Measurements from ENCODE around the gene TRAPPC3. TPM values are rescaled to one million over a fixed set of nuclear protein-coding genes. Genes with fewer than 3 reads are reported as not detected.
"Not testable (repeated sequence)": the region's sequence is repeated elsewhere in the genome, so short reads cannot be mapped to it uniquely, and the experiment has no call there.

The TRAPPC3 gene
- polyA plus RNA-seq, 1 donor (not counting 4 experiments of a cell fraction or from before 2014, with no cell fraction given): 173 TPM

DNA sequence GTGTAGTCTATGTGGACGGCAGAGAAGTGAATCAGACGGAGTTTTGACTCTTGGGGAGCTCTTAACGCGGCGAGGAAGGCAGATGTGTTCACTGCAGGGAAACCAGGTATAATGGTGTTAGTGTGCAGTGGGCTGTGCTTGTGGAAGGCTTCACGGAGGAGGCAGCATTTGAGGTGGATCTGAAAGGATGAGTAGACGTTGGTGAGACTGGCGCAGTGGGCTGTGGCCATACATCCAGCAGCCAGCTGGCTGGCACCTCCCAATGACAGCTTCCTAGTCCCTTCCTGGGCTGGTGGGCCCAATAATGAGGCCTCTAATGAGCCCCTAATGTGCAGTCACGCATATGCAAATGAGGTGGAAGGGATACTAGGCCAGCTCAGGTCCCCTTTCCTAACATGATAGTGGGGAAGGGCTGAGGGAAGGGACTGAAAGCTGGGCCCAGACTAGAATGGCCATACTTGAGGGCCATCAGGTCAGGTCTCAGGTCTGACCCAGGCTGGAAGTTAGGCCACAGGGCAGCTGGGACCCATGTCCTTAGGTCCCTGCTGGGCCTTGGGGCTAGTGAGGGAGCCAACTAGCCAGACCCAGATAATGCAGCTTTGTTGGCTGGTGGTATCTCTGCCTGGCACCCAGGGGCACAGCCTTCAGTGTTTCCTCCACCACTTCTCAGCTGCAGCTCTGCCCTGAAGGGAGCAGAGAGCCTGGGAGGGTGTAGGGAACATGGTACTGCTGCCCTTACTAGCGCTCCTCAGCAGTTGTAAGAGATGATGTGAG, 10.5 kb upstream of the TRAPPC3 start:
- Histone ChIP-seq H4K20me1 (ENCODE audit: control insufficient read depth, extremely low read depth, insufficient read depth, low read length) (peaks cover 8% of the 10 kb centered on the region), H3K9ac (ENCODE audit: control insufficient read depth, extremely low read depth, insufficient read depth, low read length) (peak overlapping the region; percentile 88), H2AFZ (ENCODE audit: control insufficient read depth, low read length) (no peak overlapping the region), H3K36me3 (ENCODE audit: control insufficient read depth in 2 of 2, extremely low read depth in 1 of 2, insufficient read depth in 2 of 2, low read length in 2 of 2) (peaks cover 6 to 49% of the 10 kb centered on the region in 2 experiments), H3K4me3 (ENCODE audit: control insufficient read depth in 2 of 3, extremely low read depth in 1 of 3, insufficient read depth in 2 of 3, low read depth in 1 of 3, low read length in 3 of 3) (peak overlapping the region; percentile 9 to 59 (median 56)), H3K4me1 (ENCODE audit: control insufficient read depth, extremely low read depth, insufficient read depth, low read length) (peaks cover 73% of the 10 kb centered on the region), H3K79me2 (ENCODE audit: control insufficient read depth, insufficient read depth, low read length) (peaks cover 92% of the 10 kb centered on the region), H3K9me3 (ENCODE audit: control insufficient read depth, low read depth, low read length) (no peaks in the 10 kb centered on the region), H3K27me3 (ENCODE audit: control insufficient read depth, extremely low read depth, insufficient read depth, low read length) (no peaks in the 10 kb centered on the region), H3K9me1 (ENCODE audit: control insufficient read depth, extremely low read depth, insufficient read depth, low read length) (no peaks in the 10 kb centered on the region), H3K4me2 (ENCODE audit: control insufficient read depth, extremely low read depth, insufficient read depth, low read depth, low read length) (peak overlapping the region; percentile 95), H3K27ac (ENCODE audit: control insufficient read depth, insufficient read depth, low read length) (peak overlapping the region; percentile 98)
- FAIRE-seq: peak; percentile 44
- DNase-seq (ENCODE audit: low read depth, low spot score): no peak
- TF ChIP-seq CTCF (optimal IDR thresholded peaks at IDR 0.05 in 1 of 3, IDR thresholded peaks at IDR 0.05 in 1 of 3, conservative IDR thresholded peaks at IDR 0.05 in 1 of 3; ENCODE audit: extremely low read depth in 1 of 3, insufficient read depth in 2 of 3, low read length in 3 of 3) (no peak), EZH2 (IDR thresholded peaks at IDR 0.05; ENCODE audit: low read length) (no peak)
- dilution Hi-C loops (cut with MboI; ENCODE audit: extremely low pct_ligation_motif_present, low sequenced_read_pairs): no loop called here

GRCh38 chr1:36158827-36159252, 9.6 kb upstream of the TRAPPC3 start:
- FAIRE-seq; H3K27me3 ChIP-seq (ENCODE audit: control insufficient read depth, extremely low read depth, insufficient read depth, low read length); DNase-seq (ENCODE audit: low read depth, low spot score); H3K27ac ChIP-seq (ENCODE audit: control insufficient read depth, insufficient read depth, low read length); H2AFZ ChIP-seq (ENCODE audit: control insufficient read depth, low read length); H3K9me1 ChIP-seq (ENCODE audit: control insufficient read depth, extremely low read depth, insufficient read depth, low read length); dilution Hi-C loops (cut with MboI; ENCODE audit: extremely low pct_ligation_motif_present, low sequenced_read_pairs); H3K9me3 ChIP-seq (ENCODE audit: control insufficient read depth, low read depth, low read length); H4K20me1 ChIP-seq (ENCODE audit: control insufficient read depth, extremely low read depth, insufficient read depth, low read length): not testable (repeated sequence)
- Histone ChIP-seq H3K4me2 (ENCODE audit: control insufficient read depth, extremely low read depth, insufficient read depth, low read depth, low read length) (peak overlapping the region; percentile 95), H3K4me3 (ENCODE audit: control insufficient read depth in 2 of 3, extremely low read depth in 1 of 3, insufficient read depth in 2 of 3, low read depth in 1 of 3, low read length in 3 of 3) (peak overlapping the region in 2 of 3 experiments; percentile 80 to 93), H3K9ac (ENCODE audit: control insufficient read depth, extremely low read depth, insufficient read depth, low read length) (peak overlapping the region; percentile 96), H3K79me2 (ENCODE audit: control insufficient read depth, insufficient read depth, low read length) (peaks cover 82% of the 10 kb centered on the region), H3K36me3 (ENCODE audit: control insufficient read depth in 2 of 2, extremely low read depth in 1 of 2, insufficient read depth in 2 of 2, low read length in 2 of 2) (peaks cover 6 to 40% of the 10 kb centered on the region in 2 experiments), H3K4me1 (ENCODE audit: control insufficient read depth, extremely low read depth, insufficient read depth, low read length) (peaks cover 63% of the 10 kb centered on the region)

All from keratinocyte (primary cell).